PFSK-1 (cell line): ENCODE data around the gene PDE3B.

Experiments used
- FOXP2 ChIP-seq: optimal IDR thresholded peaks from 2 replicates; pipeline ENCODE3; 2011; ENCODE audit warnings: borderline replicate concordance, control low read depth, inconsistent platforms; ENCODE audit not compliant: insufficient read depth; ENCODE audit errors: extremely low read length, extremely low read depth
- POLR2AphosphoS5 ChIP-seq: IDR thresholded peaks from 2 replicates; pipeline ENCODE4 v1.6.1; 2012; ENCODE audit warnings: low read depth, mild to moderate bottlenecking, control low read depth, low read length, moderate library complexity

- TF ChIP-seq POLR2AphosphoS5 (no peak), FOXP2 (no peak)
Measured at GRCh38 chr11:14607713-14608112, 35.9 kb upstream of the PDE3B start.
